VCaP (cell line): ENCODE data around the gene CMIP.

Experiments
- H3K27ac ChIP-seq: fragments of 450-650 bp; 2 replicates; pipeline ENCODE4 v1.5.1; 2017
- TF ChIP-seq, protein P1 (sequence below): fragments of 450-650 bp; conservative IDR thresholded peaks from 2 replicates; pipeline ENCODE4 v1.5.1; 2017; ENCODE audit warnings: mild to moderate bottlenecking, moderate library complexity

CMIP gene

DNA sequence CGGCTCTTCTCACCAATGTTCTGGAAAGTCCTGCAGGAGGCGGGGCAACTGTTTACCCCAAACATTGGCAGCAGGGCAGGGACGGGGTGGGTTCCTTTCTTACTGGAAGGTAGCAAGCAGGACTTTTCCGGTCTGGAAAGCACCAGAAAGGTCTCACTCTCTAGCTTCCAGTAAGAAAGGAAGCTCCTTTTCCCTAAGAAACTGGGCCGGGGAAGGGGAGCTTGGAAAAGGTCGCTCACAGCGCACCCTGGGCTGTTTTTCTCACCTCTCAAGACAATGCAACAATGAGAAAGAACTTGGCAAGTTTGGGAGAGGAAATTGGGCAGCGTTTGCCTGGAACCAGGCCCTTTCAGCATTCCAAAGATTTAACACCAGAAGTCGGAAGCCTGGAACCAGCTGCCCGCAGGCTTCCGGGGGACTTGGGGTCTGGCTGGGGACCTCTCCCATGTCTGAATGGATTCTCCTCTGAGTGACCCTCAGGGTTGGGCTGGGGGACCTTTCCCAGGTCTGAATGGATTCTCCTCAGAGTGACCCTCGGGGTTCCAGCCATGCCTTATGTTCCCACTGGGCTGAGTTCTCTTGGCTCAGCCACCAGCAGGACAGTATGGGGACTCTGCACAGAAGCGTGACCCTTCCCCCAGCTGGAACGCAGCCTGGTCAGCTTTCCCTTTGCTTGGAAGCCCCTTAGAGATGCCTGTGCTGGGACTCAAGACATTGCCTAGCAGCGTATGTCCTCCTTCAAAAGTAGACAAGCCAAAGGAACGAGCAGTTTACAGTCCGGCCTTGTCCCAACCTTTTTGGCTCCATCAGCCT, 167.9 kb downstream of the CMIP start:
- TF ChIP-seq, protein P1, sequence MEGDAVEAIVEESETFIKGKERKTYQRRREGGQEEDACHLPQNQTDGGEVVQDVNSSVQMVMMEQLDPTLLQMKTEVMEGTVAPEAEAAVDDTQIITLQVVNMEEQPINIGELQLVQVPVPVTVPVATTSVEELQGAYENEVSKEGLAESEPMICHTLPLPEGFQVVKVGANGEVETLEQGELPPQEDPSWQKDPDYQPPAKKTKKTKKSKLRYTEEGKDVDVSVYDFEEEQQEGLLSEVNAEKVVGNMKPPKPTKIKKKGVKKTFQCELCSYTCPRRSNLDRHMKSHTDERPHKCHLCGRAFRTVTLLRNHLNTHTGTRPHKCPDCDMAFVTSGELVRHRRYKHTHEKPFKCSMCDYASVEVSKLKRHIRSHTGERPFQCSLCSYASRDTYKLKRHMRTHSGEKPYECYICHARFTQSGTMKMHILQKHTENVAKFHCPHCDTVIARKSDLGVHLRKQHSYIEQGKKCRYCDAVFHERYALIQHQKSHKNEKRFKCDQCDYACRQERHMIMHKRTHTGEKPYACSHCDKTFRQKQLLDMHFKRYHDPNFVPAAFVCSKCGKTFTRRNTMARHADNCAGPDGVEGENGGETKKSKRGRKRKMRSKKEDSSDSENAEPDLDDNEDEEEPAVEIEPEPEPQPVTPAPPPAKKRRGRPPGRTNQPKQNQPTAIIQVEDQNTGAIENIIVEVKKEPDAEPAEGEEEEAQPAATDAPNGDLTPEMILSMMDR, result no peak
- H3K27ac ChIP-seq, result no peak overlapping the region

DNA sequence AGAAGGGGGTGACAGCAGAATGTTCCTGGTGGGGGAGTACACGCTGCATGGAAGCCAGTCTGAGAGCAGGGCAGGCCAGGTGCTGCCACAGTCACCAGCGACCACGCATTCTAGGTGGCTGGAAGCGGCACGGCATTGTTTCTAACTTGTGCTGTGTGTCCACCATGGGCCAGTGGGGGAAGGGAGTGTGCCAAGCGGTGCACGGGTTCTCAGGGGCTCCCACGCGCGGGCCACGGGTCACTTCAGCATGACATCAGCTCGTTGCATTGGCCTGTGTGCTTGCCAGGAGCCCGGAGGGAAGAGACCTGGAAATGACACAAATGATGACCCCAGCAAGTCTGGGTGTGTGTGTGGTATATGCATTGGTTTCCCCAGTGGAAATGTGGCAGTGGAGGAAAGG, 169.6 kb downstream of the CMIP start:
- TF ChIP-seq, protein P1, result no peak
- H3K27ac ChIP-seq, result no peak overlapping the region

DNA sequence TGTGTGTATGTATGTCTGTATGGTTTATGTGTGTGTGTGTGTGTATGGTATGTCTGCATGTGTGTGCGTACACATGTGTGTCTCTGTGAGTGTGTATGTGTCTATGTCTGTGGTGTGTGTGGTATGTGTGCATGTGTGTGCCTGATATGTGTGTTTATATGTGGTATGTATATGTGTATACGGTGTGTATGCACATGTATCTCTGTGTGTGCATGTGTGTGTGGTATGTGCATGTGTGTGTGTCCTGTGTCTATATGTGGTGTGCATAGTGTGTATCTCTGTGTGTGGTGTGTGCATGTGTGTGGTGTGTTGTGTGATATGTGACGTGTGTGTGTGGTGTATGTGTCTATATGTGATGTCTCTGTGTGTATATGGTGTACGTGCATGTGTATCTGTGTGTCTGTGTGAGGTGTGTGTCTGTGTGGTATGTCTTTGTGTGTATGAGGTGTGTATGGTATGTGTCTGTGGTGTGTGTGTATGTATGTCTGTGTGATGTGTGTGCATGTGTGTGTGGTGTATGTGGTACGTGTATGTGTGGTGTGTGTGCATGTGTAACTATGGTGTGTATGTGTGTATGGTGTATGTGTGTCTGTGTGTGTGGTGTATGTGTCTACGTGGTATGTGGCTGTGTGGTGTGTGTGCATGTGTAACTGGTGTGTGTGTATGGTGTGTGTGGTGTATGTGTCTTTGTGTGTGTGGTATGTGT, 170.2 kb downstream of the CMIP start:
- TF ChIP-seq, protein P1, result no peak
- H3K27ac ChIP-seq, result no peak overlapping the region

DNA sequence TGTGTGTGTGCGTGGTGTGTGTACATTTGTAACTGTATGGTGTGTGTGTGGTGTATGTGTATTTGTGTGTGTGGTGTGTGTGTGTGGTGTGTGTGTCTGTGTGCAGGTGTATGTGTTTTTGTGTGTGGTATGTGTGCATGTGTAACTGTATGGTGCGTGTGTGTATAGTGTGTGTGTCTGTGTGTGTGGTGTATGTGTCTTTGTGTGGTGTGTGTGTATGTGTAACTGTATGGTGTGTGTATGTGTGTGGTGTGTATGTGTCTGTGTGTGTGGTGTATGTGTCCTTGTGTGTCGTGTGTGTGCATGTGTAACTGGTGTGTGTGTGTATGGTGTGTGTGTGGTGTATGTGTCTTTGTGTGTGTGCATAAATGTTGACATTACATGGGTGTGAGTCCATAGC, 170.8 kb downstream of the CMIP start:
- no peak overlapping the region for H3K27ac ChIP-seq
- TF ChIP-seq, protein P1, result no peak

DNA sequence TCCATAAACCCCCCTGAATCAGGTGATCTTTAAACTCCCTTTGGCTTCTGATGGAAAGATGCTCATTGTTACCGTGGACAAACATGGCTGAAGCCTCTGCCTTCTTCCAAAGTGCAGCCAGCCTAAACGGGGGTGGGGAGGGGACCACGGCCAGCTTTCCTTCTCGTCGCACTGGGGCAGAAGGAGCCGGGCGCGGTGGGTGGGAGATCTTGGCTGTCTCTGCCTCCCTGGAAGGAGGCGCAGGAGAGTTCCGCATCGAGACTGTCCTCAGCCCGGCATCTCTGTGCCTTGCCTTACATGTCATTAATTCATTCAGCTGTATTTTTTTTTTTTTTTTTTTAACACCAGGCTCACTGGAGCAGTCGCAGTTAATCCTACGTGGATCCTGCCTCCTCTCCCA, 171.2 kb downstream of the CMIP start:
- H3K27ac ChIP-seq, result no peak overlapping the region
- TF ChIP-seq, protein P1, result no peak

DNA sequence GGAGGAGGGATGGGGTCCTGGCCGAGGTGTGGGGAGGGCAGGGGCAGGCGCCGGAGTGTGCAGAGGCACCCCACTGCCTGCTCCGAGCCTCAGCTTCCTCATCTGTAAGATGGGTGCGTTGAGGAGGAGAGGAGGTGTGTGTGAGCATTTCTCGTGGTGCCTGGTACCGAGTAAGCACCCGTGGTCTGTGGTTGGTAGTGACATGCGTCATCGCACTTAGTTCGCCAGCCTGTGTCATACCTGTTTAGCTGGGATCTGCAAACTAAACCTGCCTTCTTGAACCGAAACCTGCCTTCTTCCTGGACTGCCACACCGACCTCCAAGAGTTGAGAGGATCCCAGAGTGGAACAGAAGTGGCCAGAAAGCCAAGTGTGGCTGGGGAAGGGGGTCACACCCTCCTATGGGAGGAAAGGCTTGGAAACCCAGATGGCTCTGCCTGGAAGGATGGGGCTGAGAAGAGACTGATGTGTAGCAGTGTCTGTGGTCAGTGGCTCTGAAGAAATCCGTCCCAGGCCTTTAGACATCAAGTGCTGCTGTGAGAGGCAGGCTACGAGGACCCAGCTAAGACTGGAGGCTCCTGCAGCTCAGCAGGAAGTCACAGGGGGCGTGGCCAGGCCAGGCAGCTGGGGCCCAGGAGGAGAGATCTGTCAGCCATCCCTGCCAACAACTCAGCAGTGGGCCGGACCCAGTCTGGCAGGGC, 171.9 kb downstream of the CMIP start:
- no peak overlapping the region for H3K27ac ChIP-seq
- TF ChIP-seq, protein P1, result no peak

DNA sequence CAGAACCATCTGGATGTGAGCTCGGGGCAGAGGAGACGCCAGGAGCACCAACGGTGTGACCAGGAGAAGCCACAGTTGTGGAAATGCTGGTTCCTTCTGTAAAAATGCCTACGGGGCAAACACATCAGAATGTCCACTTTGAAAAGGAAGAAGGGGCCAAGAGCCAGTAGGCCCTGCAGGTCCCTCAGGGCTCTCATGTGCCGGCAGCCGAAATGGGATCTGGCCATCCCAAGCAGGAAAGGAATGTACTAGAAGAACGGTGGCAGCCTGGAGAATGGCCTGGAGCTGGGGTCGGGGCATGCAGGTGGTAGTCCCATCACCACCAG, 172.4 kb downstream of the CMIP start:
- TF ChIP-seq, protein P1, result no peak
- H3K27ac ChIP-seq, result no peak overlapping the region
